NCI-H345 treated with DMSO at 0.1 percent for 48 hours (cell line): ENCODE measurements around the gene NLK.

Source experiments
- DNase-seq: peaks from one replicate; lab custom pipeline; 2025; ENCODE audit not compliant: unreplicated experiment; lab: John Stamatoyannopoulos, UW

The NLK gene

DNA sequence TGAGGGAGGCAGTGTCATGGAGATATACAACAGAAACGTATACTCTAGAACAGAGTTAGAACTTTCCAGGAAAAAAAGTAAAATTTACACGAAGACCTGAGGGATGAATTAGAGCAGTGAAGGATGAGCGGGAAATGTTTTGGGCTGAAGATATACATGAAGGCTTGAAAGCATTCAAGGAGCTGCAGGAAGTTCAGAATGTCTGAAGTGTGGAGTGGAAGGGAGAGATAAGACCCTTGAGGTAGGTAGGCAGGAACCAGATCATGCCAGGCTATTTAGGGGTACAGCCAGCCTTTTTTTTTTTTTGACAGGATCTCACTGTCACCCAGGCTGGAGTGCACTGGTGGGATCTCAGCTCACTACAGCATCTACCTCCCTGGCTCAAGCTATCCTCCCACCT, 3.2 kb upstream of the NLK start:
- DNase-seq, result no peak

DNA sequence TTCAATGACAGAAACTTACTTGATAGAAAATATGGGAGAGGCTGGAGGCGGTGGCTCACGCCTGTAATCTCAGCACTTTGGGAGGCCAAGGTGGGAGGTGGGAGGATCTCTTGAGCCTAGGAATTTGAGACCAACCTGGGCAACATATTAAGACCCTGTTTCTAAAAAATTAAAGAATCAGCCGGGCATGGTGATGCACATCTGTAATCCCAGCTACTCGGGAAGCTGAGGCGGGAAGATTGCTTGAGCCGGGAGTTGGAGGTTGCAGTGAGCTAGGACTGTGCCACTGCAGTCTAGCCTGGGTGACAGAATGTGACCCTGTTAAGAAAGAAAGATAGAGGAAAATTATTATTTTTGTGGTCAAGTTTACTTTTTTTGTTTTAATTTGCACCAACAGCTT, 2.1 kb upstream of the NLK start:
- no peak for DNase-seq

GRCh38 chr17:28041068-28041843, 1.2 kb upstream of the NLK start:
- peak; percentile 99 for DNase-seq

DNA sequence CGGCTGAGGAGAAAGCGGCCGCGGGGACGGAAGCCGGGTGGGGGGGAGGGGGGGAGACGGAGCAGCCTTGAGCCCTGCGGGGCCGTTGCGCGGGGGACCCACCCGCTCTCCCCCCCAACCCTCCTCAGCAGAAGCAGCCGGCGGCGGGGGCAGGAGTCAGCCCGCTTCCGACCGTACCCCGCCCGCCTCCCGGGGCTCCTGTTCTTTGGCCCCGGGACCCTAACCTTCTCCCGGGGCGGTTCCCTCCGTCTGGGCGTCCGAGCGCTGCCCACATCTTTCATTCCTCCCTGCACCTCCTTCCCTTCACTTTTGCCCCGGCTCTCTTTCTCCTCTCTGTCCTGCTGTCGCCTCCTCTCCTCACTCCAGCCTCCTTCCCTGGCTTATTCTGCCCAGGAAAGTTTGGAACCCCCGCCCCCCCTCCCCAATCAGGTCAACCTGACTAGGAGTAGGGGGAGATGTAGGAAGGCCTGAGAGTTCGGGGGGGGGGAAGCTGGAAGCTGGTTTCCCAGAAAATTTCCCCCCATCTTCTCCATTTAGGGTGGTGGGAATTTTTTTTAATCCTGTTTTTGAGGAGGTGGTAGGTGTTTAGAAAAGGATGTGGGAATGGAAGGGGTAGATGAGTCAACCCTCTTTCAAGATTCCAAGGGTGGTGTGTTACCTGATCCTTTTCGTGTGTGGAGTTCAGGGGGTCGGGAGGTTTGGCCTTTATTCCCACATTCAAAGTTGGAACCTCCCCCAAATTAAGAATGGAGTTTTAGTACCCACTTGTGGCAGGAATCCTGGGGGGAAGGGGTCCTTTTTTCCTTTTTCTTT, 427 bp upstream of the NLK start:
- DNase-seq, result no peak

GRCh38 chr17:28042721-28043291, 329 bp downstream of the NLK start:
- no peak for DNase-seq

DNA sequence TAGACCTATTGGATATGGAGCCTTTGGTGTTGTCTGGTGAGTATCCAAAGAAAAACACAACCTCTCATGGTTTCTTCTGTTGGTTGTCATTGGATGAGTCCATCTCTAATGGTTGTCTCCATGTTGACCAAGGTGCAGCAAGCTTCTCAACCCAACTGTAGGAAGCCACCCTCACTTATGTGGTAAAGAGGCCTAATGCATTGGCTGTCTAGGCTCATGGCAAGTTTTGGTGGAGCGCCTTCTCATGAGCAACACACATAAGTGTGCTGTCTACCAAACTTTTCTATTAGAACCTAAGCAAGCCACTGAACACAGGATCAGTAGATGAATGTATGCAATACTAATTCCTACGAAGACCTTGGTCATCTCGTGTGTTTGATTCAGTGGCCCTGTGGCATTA, 819 bp downstream of the NLK start:
- DNase-seq, result no peak

- no peak for DNase-seq
These were observed 1.3 kb downstream of the NLK start for GRCh38 chr17:28043741-28044140.

DNA sequence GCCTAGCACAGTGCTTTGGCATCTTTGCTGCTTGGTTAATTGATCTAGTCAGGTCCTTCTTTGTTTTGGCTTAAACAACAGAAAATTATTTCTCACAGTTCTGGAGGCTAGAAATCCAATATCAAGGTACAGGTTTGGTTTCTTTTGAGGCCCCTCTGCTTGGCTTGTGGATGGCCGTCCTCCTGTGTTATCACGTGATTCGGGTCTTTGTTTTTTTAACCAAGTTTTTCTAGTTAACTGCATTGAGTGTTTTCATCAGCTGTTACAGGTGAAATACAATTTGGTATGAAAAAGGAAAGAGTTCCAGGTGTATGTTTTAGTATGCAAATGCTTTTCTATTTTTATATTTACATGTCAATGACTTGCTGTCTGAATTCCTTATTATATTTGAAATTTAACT, 2.8 kb downstream of the NLK start:
- DNase-seq, result no peak

DNA sequence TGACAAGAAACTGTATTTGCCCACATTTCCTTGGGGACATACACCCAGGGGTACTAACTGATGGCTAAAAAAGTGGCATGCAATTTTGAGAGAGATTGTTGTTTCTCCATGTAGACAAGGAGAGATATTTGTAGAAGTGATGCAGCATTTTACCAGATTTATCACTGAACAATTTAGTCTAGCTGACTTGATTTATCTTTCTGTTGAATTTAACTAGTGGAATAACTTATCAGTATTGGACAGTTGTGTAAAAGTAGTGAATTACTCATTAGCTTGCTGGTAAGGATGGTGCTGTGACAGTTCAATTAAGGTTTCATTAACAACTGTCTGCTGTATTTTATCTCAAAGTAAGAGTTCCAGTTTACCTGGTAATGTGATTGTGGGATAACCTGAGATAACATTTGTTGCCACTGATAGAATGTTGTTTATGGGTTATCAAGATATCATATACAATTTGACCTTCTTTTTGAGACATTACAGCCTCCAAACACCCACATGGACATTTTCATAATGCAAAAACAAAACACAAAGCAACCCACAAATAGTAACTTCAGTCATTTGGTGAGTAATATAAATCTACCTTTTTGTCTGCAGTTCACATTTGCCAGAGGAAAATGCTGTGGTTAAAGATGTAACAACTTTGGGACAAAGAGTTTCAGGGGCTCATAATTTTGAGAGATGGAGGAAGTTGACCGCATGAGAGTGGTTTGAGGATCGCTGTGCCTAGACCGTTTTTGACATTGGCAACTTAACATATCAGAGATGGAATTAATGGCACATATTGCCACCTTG, 3.8 kb downstream of the NLK start:
- DNase-seq, result no peak

- DNase-seq, result no peak
These were observed 5.3 kb downstream of the NLK start for GRCh38 chr17:28047806-28048205.

DNA sequence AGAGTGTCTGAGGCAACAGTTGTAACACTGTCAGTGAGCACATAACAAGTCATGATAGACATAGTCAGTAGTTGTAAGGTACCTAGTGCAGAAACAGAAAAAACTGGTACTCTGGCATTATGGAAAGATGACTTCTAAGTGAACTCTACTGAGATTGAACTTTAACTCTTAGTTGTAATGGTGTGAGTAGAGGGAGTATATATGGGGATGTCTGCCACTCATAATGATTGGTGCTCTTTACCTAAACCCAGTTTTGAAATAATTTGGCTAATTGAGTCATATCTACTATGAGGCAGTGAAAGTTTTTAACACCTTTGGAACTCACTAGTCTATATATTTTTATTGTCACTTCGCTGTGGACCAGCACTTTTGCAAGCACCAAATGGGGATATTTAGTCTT, 6.6 kb downstream of the NLK start:
- DNase-seq, result no peak

DNA sequence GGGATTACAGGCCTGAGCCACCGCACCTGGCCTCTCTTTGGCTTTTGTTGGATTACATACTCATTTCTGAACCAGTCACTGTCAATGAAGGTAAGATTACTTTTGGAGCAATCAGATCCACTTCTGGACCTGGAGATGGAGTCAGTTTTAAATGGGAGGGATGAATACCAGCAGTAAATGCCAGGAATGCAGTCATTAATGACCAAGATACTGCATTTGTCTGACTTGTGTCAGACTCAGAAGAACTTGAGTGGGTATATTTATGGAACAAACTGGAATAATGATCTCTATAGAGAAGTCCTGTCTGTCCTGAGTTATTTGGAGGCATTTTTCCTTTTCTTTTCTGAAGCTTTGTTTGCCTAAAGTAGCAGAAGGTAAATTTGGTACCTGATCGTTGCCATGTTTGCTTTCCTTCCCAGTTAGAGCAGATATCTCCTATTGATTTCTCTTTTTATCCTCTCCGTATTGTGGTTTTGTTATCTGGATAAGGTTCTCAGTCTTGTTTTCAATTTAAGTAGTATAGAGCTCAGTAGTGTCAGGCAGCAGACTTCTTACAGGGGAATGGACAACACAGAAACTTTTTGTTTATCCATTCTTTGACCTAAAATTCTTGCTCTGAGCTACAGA, 10.7 kb downstream of the NLK start:
- no peak for DNase-seq

- no peak for DNase-seq
These were observed 11.2 kb downstream of the NLK start for GRCh38 chr17:28053725-28054124.

GRCh38 chr17:28055546-28056275, 13.2 kb downstream of the NLK start:
- DNase-seq, result no peak

- DNase-seq, result no peak
These were observed 13.8 kb downstream of the NLK start for GRCh38 chr17:28056276-28056620.

DNA sequence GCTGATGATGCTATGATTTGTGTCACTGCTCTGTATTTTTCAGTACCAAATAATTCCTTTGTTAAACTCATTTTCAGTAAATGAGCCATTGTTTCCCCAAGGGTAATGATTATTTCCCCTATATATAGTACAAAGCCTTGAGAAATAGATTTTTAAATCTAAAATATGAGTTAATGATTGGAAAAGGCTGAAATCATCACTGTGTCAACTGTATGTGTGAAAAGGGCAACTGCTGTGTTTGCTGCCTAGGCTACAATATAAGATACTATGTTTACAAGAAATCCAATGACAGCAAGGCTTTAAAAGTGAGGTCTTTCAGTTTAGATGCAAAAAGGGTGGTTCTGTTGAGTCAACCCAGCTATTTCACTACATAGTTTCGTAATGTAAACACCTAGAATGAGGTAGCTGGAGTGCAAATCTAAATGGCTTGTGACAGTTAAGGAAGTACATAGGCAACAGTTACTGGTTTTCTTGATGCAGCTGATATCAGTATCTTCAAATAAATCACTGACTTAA, 15.3 kb downstream of the NLK start:
- no peak for DNase-seq

GRCh38 chr17:28059675-28060074, 17.2 kb downstream of the NLK start:
- no peak for DNase-seq

GRCh38 chr17:28065706-28066105, 23.2 kb downstream of the NLK start:
- DNase-seq, result no peak

GRCh38 chr17:28069061-28069460, 26.6 kb downstream of the NLK start:
- no peak for DNase-seq

- no peak for DNase-seq
These were observed 28.7 kb downstream of the NLK start for GRCh38 chr17:28071179-28071578.
